Measurements from ENCODE around the gene EI24. TPM values are rescaled to one million over a fixed set of nuclear protein-coding genes. Genes with fewer than 3 reads are reported as not detected.

Gene EI24
- polyA plus RNA-seq, 1 donor (not counting 4 experiments of a cell fraction or from before 2014, with no cell fraction given), result 263 TPM

- TF ChIP-seq EZH2 (IDR thresholded peaks at IDR 0.05; ENCODE audit: low read length), result no peak
- no peak for TF ChIP-seq CTCF (optimal IDR thresholded peaks at IDR 0.05 in 1 of 3, IDR thresholded peaks at IDR 0.05 in 1 of 3, conservative IDR thresholded peaks at IDR 0.05 in 1 of 3; ENCODE audit: extremely low read depth in 1 of 3, insufficient read depth in 2 of 3, low read length in 3 of 3)
- H3K9me3 ChIP-seq (ENCODE audit: control insufficient read depth, low read depth, low read length), result no peaks in the 10 kb centered on the region
- no peak for FAIRE-seq
- no peak for DNase-seq (ENCODE audit: low read depth, low spot score)
- peaks cover 8% of the 10 kb centered on the region for H3K4me1 ChIP-seq (ENCODE audit: control insufficient read depth, extremely low read depth, insufficient read depth, low read length)
- H3K36me3 ChIP-seq (ENCODE audit: control insufficient read depth in 2 of 2, extremely low read depth in 1 of 2, insufficient read depth in 2 of 2, low read length in 2 of 2), result peaks cover 7 to 11% of the 10 kb centered on the region in 2 experiments
- H3K79me2 ChIP-seq (ENCODE audit: control insufficient read depth, insufficient read depth, low read length), result no peaks in the 10 kb centered on the region
- no peaks in the 10 kb centered on the region for H4K20me1 ChIP-seq (ENCODE audit: control insufficient read depth, extremely low read depth, insufficient read depth, low read length)
- no peak overlapping the region for H3K4me2 ChIP-seq (ENCODE audit: control insufficient read depth, extremely low read depth, insufficient read depth, low read depth, low read length)
- dilution Hi-C loops (cut with MboI; ENCODE audit: extremely low pct_ligation_motif_present, low sequenced_read_pairs), result no loop called here
- H3K27ac ChIP-seq (ENCODE audit: control insufficient read depth, insufficient read depth, low read length), result no peak overlapping the region
- H3K4me3 ChIP-seq (ENCODE audit: control insufficient read depth in 2 of 3, extremely low read depth in 1 of 3, insufficient read depth in 2 of 3, low read depth in 1 of 3, low read length in 3 of 3), result no peak overlapping the region
- H3K27me3 ChIP-seq (ENCODE audit: control insufficient read depth, extremely low read depth, insufficient read depth, low read length), result no peaks in the 10 kb centered on the region
- H3K9me1 ChIP-seq (ENCODE audit: control insufficient read depth, extremely low read depth, insufficient read depth, low read length), result no peaks in the 10 kb centered on the region
- no peak overlapping the region for H2AFZ ChIP-seq (ENCODE audit: control insufficient read depth, low read length)
- H3K9ac ChIP-seq (ENCODE audit: control insufficient read depth, extremely low read depth, insufficient read depth, low read length), result no peak overlapping the region
These were observed 16.2 kb downstream of the EI24 start for GRCh38 chr11:125585487-125585886.

DNA sequence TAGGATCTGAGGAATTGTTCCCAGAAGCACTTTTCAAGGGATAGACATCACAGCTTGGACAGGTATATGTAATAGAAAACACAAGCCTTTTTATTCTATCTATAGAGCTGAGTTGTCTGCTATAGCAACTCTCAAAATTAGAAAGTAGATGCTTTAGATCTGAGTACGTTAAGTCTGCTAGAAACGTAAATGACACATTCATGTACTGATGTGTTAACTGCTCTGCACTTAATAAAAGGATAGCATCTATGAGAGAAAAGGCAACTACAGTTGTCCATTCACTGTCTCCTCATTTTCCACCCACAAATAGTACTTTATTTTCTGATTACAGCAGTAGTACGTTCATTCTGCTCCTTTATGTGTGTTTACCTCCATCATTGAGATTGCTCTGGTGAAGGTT, 17.3 kb downstream of the EI24 start:
- no peak for DNase-seq (ENCODE audit: low read depth, low spot score)

More for the DNA sequence above, 17.3 kb downstream of the EI24 start:
- H4K20me1 ChIP-seq (ENCODE audit: control insufficient read depth, extremely low read depth, insufficient read depth, low read length), result no peaks in the 10 kb centered on the region
- H3K4me1 ChIP-seq (ENCODE audit: control insufficient read depth, extremely low read depth, insufficient read depth, low read length), result peaks cover 8% of the 10 kb centered on the region
- dilution Hi-C loops (cut with MboI; ENCODE audit: extremely low pct_ligation_motif_present, low sequenced_read_pairs), result no loop called here
- H3K9me3 ChIP-seq (ENCODE audit: control insufficient read depth, low read depth, low read length), result no peaks in the 10 kb centered on the region
- no peaks in the 10 kb centered on the region for H3K27me3 ChIP-seq (ENCODE audit: control insufficient read depth, extremely low read depth, insufficient read depth, low read length)
- H3K4me2 ChIP-seq (ENCODE audit: control insufficient read depth, extremely low read depth, insufficient read depth, low read depth, low read length), result no peak overlapping the region
- no peak overlapping the region for H3K4me3 ChIP-seq (ENCODE audit: control insufficient read depth in 2 of 3, extremely low read depth in 1 of 3, insufficient read depth in 2 of 3, low read depth in 1 of 3, low read length in 3 of 3)
- no peak for FAIRE-seq
- no peak overlapping the region for H3K27ac ChIP-seq (ENCODE audit: control insufficient read depth, insufficient read depth, low read length)
- no peak overlapping the region for H2AFZ ChIP-seq (ENCODE audit: control insufficient read depth, low read length)
- TF ChIP-seq EZH2 (IDR thresholded peaks at IDR 0.05; ENCODE audit: low read length) (no peak), CTCF (optimal IDR thresholded peaks at IDR 0.05 in 1 of 3, IDR thresholded peaks at IDR 0.05 in 1 of 3, conservative IDR thresholded peaks at IDR 0.05 in 1 of 3; ENCODE audit: extremely low read depth in 1 of 3, insufficient read depth in 2 of 3, low read length in 3 of 3) (no peak)
- no peak overlapping the region for H3K9ac ChIP-seq (ENCODE audit: control insufficient read depth, extremely low read depth, insufficient read depth, low read length)
- H3K36me3 ChIP-seq (ENCODE audit: control insufficient read depth in 2 of 2, extremely low read depth in 1 of 2, insufficient read depth in 2 of 2, low read length in 2 of 2), result peaks cover 7 to 9% of the 10 kb centered on the region in 2 experiments
- H3K9me1 ChIP-seq (ENCODE audit: control insufficient read depth, extremely low read depth, insufficient read depth, low read length), result no peaks in the 10 kb centered on the region
- H3K79me2 ChIP-seq (ENCODE audit: control insufficient read depth, insufficient read depth, low read length), result no peaks in the 10 kb centered on the region

Measured in keratinocyte (primary cell).